SJCRH30 (cell line): Measurements from ENCODE around the gene OSBP2. TPM values are rescaled to one million over a fixed set of nuclear protein-coding genes. Genes with fewer than 3 reads are reported as not detected.

Experiments
- DNase-seq, 2 experiments: peaks; one replicate each; pipeline ENCODE4 v3.0.0-alpha.2; 2015 to 2020
- H3K27ac ChIP-seq: fragments of 250-450 bp; sonication (Bioruptor Pico); 2 replicates; pipeline ENCODE4 v1.5.1; 2020; ENCODE audit warnings: mild to moderate bottlenecking, moderate library complexity
- H3K27me3 ChIP-seq: fragments of 250-450 bp; sonication (Bioruptor Pico); 2 replicates; pipeline ENCODE4 v1.5.1; 2020; ENCODE audit warnings: mild to moderate bottlenecking, moderate library complexity
- H3K36me3 ChIP-seq: fragments of 250-450 bp; sonication (Bioruptor Pico); 2 replicates; pipeline ENCODE4 v1.5.1; 2020; ENCODE audit warnings: mild to moderate bottlenecking, moderate library complexity
- H3K4me1 ChIP-seq: fragments of 250-450 bp; sonication (Bioruptor Pico); 2 replicates; pipeline ENCODE4 v1.5.1; 2020; ENCODE audit warnings: mild to moderate bottlenecking, moderate library complexity
- H3K4me3 ChIP-seq: fragments of 250-450 bp; sonication (Bioruptor Pico); 2 replicates; pipeline ENCODE4 v1.5.1; 2020; ENCODE audit warnings: mild to moderate bottlenecking, moderate library complexity
- H3K9me3 ChIP-seq: fragments of 250-450 bp; sonication (Bioruptor Pico); replicated peaks from 2 replicates; pipeline ENCODE4 v1.5.1; 2020; ENCODE audit warnings: mild to moderate bottlenecking, moderate library complexity
- total RNA-seq: library from RNA; depleted of rRNA; stranded (reverse); fragments of >200 nt; shearing (Covaris generic); gene quantifications from 2 replicates; pipeline ENCODE4 v1.2.3, GENCODE V29; 2014

OSBP2 gene
- total RNA-seq, 1 experiment from 2014 or later = not detected

DNA sequence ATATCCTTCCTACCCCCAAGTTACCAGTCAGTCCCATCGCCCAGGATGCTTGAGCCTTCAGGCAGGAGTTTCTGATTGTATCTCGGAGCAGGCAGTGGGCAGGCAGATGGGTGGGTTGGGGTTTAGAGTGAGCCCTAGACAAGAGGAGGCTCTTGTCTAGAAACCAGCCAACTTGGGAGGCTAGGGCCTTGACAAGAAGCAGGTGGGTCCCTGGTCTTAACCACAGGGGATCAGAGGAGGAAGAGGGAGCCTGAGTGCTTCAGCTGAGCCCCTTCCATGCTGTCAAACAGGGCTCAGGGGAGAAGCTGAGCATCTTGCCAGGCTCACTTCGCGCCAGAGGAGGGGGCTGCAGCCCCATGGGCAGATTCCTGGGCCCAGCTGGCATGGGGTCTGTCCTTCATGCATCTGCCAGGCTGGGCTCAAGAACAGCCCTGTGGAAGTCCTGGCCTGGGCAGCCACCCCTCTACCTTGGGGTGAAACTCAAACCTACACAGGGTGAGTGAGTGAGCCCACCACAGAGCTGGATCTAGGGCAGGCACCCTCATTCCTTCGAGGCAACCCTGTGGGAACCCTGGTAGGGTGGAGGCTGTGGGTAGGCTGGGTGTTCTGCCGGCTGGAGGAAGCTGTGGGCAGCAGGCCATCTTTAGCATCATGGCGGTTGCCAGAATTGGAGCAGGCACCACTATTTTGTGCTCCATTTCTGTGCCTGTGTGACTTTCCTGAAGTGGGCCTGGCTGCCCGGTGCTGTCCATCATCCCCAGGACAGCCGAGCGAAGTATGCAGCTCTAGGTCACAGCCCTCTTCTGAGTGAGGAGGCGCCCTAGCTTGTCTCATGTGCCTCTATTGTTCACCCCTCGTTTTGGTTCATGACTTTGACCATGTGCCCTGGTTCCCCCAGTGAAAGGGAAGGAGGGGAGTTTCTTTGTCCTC is 165.8 kb downstream of the OSBP2 start:
- Histone ChIP-seq H3K27ac (no peak overlapping the region), H3K4me3 (no peak overlapping the region), H3K27me3 (no peaks in the 10 kb centered on the region; the same call in 1 of the 2 replicates), H3K4me1 (no peaks in the 10 kb centered on the region), H3K36me3 (no peaks in the 10 kb centered on the region), H3K9me3 (no peaks in the 10 kb centered on the region)
- no peak for DNase-seq

DNA sequence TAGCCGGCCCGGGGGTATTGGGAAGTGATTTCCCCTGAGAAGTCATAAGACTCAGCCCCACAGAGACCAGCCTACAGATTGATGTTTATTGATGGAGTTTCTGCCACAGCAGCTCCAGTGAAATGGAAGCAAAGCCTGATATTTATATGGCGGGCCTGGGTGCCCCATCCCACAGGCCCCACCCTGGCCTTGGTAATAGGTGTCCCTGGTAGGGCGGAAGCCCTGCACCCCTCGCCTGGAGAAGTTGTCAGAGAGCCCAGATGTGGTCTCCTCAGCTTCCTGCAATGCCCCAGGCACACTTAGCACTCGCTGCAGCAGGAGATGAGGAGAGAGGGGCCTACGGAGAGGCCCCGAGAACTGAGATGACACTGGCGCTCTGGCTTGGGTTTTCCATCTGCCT is 166.5 kb downstream of the OSBP2 start:
- no peak overlapping the region for H3K27ac ChIP-seq
- H3K27me3 ChIP-seq = no peaks in the 10 kb centered on the region; the same call in 1 of the 2 replicates
- H3K9me3 ChIP-seq = no peaks in the 10 kb centered on the region
- no peaks in the 10 kb centered on the region for H3K36me3 ChIP-seq
- no peaks in the 10 kb centered on the region for H3K4me1 ChIP-seq
- H3K4me3 ChIP-seq = no peak overlapping the region
- no peak for DNase-seq

DNA sequence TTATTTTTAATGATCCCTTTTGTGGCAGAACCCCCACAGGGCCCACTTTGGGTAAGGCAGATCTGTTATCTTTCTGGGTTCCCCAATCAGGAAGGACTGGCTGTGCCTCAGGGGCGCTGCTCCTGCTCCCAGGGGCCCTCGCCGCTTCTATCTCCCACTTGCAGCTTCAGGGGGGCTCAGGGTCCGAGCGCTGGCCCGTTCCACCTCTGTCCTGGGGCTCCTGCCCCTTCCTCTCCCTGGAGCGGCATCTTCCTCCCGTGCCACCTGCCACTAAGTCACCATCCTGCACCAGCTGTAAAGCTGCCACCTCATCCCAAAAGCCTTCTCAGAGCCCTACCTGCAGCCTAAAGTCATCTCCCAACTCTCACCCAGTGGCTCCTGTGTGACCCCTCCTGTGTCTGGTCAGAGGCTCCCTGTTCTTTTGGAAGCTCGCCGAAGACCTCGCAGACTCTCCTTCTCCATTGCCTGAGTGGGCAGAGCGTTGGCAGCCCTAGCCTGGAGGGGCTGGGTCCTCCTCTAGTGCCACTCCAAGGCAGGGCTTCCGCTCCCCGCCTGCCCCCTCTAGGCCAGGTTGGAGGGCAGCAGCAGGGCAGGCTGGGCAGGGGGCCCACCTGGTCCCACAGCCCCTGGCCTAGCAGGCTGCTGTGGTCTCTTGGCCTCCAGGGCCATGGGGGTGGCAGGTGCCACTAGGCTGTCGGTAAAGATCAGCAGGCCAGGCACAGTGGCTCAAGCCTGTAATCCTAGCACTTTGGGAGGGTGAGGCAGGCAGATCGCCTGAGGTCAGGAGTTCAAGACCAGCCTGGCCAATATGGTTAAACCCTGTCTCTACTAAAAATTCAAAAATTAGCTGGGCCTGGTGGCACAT is 167.2 kb downstream of the OSBP2 start:
- Histone ChIP-seq H3K4me3 (no peak overlapping the region), H3K27me3 (no peaks in the 10 kb centered on the region; the same call in 1 of the 2 replicates), H3K4me1 (no peaks in the 10 kb centered on the region), H3K9me3 (no peaks in the 10 kb centered on the region), H3K36me3 (no peaks in the 10 kb centered on the region), H3K27ac (no peak overlapping the region)
- DNase-seq = no peak

DNA sequence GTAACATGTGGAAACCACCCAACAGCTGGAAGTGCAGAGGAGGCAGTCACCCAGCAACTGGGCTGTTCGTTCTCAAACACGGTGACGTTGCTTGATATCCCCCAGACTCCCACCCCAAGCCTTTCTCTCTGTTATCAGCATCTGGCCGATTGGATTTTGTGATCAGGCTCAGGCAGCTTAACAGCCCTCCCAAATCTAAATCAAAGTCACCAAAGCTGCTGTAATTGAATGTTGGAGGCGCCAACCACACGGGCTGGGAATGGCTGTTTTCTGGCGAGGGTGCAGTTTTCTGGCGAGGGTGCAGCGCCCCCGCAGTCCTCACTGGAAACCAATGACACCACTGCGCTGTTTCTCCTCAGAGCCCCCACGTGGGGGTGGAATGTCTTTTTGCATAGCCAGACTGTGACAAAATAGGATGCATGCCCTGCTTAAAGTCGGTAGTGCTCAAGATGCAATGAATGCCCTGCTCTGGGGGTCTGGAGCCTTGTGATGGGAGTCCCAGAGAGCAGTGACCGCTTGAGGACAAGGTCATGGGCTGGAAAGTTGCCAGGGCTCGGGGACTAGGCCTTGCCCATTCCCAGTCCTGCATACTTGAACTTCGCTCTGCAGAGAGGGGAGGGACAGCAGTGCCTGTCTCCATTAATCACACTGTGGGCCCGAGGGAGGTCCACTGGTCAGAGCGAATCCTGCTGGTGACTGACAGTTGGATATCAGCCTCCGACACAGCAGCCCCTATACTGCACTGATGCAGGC is 168.6 kb downstream of the OSBP2 start:
- no peak overlapping the region for H3K27ac ChIP-seq
- no peak for DNase-seq

DNA sequence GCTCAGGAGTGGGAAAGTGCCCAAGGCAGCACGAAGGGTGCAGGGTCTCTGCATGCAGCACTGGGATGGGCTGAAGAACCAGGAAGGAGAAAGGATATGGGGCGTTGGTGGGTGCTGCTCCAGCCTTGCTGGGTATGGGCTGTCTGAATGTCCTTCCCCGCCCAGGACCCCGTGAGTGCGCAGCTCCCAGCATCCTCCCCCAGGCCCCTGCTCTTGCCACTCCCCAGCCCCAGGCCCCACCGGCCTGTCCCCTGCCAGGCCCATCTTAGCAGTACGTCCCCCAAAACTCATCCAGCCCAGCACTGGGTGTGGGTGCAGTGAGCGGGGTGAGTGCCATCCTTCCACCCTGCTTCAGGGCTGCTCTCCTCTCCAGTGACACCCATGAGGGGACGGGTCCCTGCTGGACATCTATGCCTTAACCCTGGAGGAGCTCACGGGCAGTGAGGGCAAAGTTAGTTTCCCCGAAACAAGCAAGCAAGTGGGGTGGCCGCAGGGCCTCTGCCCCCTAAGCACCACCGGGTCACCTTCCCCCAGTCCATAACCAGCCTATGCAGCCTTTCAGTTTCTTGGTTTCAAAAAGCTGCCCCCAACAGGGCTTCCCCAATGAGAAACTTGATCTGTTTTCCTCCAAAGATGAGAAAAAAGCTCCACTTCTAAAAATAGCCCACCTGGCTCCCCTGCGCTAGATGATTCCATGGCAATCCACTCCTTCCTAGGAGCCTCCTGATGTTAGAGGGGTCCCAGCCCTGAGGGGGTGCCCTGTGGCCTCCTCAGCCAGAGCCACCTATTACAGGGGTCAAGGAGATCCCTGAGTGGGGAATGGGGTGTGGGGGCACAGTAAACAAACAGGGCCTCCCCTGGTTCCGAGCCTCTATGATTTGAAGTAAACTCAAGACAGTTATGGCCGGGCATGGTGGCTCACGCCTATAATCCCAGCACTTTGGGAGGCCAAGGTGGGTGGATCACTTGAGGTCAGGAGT is 170.1 kb downstream of the OSBP2 start:
- Histone ChIP-seq H3K36me3 (no peaks in the 10 kb centered on the region), H3K27me3 (no peaks in the 10 kb centered on the region; the same call in 1 of the 2 replicates), H3K27ac (no peak overlapping the region), H3K9me3 (no peaks in the 10 kb centered on the region), H3K4me1 (no peaks in the 10 kb centered on the region), H3K4me3 (no peak overlapping the region)
- no peak for DNase-seq

More for the DNA sequence above, 168.6 kb downstream of the OSBP2 start:
- no peaks in the 10 kb centered on the region for H3K36me3 ChIP-seq
- H3K9me3 ChIP-seq = no peaks in the 10 kb centered on the region
- H3K27me3 ChIP-seq = no peaks in the 10 kb centered on the region; the same call in 1 of the 2 replicates
- no peak overlapping the region for H3K4me3 ChIP-seq
- H3K4me1 ChIP-seq = no peaks in the 10 kb centered on the region

DNA sequence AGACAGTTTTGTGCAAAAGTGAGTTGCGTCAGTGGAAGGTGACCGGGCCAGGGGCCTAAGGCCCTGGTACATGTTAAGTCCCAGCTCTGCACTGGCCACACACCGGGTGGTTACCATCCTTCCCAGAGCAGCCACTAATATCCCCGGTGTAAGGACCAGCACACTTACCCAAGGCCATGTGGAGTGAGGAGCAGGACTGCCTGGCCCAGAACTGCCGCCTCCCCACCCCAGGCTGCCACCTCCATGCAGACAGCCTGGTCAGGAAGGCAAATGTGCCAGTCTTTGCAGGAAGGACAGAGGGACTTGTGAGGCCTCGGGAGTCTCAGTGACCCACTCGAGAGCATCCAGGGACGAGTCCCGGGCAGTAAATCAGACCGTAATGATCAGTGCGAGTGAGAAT is 171.0 kb downstream of the OSBP2 start:
- Histone ChIP-seq H3K9me3 (no peaks in the 10 kb centered on the region), H3K27ac (no peak overlapping the region), H3K27me3 (no peaks in the 10 kb centered on the region; the same call in 1 of the 2 replicates), H3K4me1 (no peaks in the 10 kb centered on the region), H3K4me3 (no peak overlapping the region), H3K36me3 (no peaks in the 10 kb centered on the region)
- no peak for DNase-seq

DNA sequence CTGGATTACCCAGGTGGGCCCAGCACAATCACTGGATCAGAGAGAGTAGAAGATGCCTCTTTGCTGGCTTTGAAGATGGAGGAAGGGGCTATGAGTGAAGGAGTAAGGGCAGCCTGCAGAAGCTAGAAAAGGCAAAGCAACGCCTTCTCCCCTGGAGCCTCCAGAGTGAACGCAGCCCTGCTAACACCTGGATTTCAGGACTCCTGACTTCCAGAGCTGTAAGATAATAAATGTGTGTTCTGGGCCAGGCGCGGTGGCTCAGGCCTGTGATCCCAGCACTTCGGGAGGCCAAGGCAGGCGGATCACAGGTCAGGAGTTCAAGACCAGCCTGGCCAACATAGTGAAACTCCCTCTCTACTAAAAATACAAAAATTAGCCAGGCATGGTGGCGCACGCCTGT is 171.5 kb downstream of the OSBP2 start:
- Histone ChIP-seq H3K4me1 (no peaks in the 10 kb centered on the region), H3K9me3 (no peaks in the 10 kb centered on the region), H3K27me3 (no peaks in the 10 kb centered on the region; the same call in 1 of the 2 replicates), H3K27ac (no peak overlapping the region), H3K4me3 (no peak overlapping the region), H3K36me3 (no peaks in the 10 kb centered on the region)
- DNase-seq = no peak

DNA sequence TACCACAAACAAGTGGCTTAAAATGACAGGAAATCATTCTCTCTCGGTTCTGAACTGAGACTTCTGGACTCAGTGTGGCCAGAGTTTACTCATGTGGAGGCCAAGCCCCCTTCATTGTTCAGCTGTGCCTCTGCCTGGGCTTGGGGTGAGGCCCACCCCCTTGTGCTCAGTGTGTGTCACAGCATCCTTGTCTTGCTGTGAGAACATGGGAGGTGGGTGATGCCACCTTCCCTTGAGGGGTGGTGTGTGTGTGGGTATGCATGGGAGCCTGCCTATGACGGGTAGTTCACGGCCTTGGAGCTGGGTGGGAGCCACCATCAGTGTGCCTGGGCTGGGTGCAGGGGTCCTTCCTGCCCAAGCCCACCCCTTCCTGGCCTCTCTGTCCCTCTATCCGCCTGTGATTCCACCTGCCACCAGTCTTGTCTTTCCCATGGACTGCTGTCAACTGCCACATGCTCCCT is 172.2 kb downstream of the OSBP2 start:
- H3K27ac ChIP-seq = no peak overlapping the region
- H3K27me3 ChIP-seq = no peaks in the 10 kb centered on the region; the same call in 1 of the 2 replicates
- DNase-seq = no peak
- no peaks in the 10 kb centered on the region for H3K9me3 ChIP-seq
- no peaks in the 10 kb centered on the region for H3K36me3 ChIP-seq
- H3K4me1 ChIP-seq = no peaks in the 10 kb centered on the region
- H3K4me3 ChIP-seq = no peak overlapping the region

DNA sequence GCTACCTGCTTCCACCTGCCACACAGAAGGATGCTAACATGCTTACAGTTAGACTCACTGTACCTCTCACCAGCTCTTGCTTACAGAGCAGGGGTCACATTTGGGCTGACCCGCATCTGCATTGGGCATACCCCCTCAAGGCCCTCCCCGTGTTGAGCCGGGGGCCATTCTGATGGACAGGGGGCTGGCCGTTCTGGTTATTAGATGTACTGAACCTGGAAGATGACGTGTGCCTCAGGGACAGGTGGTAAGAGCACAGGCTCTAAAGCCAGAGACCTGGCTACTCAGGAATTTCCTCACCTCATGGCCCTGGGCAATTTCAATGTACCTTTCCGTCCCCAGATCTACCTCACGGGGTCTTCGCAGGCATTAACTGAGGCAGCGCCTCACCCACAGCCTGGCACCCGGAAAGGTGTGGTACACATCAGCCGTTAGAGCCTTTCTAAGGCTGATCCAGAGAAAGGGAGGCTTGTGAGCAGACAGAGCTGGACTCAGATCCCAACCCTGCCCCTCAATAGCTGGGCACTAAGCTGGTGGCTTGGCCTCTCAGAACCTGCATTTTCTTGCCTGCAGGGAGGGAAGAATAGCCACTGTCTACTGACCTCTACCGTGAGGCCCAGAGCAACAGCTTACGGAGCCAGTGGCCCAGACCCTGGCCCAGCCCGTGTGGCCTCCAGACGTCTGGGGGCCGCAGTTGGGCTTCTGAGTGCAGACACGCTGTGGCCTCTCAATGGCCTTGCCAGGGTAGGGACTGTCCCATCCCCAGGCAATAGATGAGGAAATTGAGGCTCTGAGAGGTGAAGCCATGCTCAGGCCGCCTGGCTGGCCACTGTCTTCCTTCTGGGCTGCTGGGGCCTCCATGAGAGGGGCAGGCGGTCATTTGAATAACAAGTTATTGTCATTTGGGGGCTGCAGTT is 173.3 kb downstream of the OSBP2 start:
- Histone ChIP-seq H3K27me3 (peaks cover 4% of the 10 kb centered on the region; the same call in 1 of the 2 replicates), H3K9me3 (no peaks in the 10 kb centered on the region), H3K4me3 (no peak overlapping the region), H3K4me1 (no peaks in the 10 kb centered on the region), H3K36me3 (no peaks in the 10 kb centered on the region), H3K27ac (no peak overlapping the region)
- DNase-seq = no peak

DNA sequence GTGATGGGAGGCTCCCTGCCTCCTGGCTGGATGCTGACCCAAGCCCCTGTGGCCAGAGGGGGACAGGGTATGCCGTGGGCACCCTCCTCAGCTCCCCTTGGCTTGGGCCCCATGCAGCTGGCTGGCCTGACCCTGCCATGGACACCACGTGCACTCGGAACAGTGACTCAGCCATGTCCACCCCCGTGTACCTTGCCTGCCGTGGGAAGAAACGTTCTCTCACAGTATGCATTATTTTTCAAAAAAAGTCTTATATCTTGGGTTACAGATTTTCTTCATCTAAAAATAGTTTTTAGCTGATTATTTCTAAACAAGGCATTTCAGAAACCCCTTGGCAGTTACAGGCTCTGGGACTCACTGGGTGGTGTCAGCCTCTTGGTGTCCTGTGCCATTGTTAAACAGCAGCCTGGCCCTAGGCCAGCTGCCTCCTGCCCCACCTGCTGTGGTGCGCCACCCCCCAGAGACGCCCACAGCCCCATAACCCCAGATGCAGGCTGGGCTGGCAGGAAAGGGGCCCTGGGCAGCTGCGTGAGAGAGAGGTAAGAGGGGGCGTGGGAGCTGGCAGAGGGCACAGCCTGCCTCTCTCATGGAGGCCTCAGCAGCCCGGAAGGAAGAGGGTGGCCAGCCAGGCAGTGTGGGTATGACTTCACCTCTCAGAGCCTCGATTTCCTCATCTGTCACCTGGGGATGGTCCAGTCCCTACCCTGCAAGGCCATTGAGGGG is 174.2 kb downstream of the OSBP2 start:
- no peaks in the 10 kb centered on the region for H3K4me1 ChIP-seq
- no peak for DNase-seq
- H3K9me3 ChIP-seq = no peaks in the 10 kb centered on the region
- H3K27ac ChIP-seq = no peak overlapping the region
- no peaks in the 10 kb centered on the region for H3K36me3 ChIP-seq
- H3K27me3 ChIP-seq = peaks cover 4% of the 10 kb centered on the region; the same call in 1 of the 2 replicates
- no peak overlapping the region for H3K4me3 ChIP-seq

DNA sequence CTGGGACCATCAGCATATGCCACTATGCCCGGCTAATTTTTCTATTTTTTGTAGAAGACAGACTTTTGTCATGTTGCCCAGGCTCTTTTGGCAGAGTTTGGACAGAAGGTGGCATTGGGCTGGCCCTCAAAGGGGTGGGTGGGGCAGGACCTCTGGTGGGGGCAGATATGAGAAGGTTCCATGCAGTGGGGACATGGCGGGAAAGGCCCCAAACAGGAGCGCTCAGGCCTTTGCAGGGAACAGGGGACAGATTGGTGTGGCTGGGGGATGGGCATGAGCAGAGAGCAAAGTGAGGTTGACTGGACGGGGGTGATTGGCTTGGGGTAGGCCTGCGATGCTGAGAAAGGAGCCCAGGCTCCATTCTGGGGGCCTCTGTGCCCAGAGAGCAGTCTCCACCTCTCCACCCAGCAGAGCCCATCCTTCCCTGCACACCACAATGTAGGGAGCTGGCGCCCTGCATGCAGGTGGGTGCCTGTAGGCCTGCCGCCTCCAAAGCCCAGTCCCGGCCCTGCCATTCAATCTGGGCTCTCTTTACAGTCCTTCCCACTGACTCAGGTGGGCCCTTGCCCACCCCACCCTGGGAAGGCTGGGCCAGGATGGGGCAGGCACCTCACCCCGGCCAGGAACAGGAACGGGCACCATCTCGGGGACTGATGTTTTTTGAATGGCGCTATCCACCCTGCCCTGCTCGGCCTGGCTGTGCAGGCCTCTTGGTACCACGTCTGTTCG is 175.2 kb downstream of the OSBP2 start:
- peaks cover 4% of the 10 kb centered on the region for H3K27me3 ChIP-seq
- H3K9me3 ChIP-seq = no peaks in the 10 kb centered on the region
- H3K36me3 ChIP-seq = no peaks in the 10 kb centered on the region
- DNase-seq = no peak
- H3K4me1 ChIP-seq = no peaks in the 10 kb centered on the region
- H3K4me3 ChIP-seq = no peak overlapping the region
- no peak overlapping the region for H3K27ac ChIP-seq
